WI38 (cell line): ENCODE data around the gene LCN6.

Experiments used
- H3K4me3 ChIP-seq: 2 replicates; pipeline ENCODE4 v1.5.1; 2011; ENCODE audit warnings: low read depth, mild to moderate bottlenecking, control low read depth, low read length
- TF ChIP-seq, protein P1 (sequence below): IDR thresholded peaks from 2 replicates; pipeline ENCODE4 v1.5.1; 2012; ENCODE audit warnings: low read depth, mild to moderate bottlenecking, control low read depth, low read length

LCN6 gene

GRCh38 chr9:136729144-136729543 lies 19.2 kb downstream of the LCN6 start:
- TF ChIP-seq, protein P1, sequence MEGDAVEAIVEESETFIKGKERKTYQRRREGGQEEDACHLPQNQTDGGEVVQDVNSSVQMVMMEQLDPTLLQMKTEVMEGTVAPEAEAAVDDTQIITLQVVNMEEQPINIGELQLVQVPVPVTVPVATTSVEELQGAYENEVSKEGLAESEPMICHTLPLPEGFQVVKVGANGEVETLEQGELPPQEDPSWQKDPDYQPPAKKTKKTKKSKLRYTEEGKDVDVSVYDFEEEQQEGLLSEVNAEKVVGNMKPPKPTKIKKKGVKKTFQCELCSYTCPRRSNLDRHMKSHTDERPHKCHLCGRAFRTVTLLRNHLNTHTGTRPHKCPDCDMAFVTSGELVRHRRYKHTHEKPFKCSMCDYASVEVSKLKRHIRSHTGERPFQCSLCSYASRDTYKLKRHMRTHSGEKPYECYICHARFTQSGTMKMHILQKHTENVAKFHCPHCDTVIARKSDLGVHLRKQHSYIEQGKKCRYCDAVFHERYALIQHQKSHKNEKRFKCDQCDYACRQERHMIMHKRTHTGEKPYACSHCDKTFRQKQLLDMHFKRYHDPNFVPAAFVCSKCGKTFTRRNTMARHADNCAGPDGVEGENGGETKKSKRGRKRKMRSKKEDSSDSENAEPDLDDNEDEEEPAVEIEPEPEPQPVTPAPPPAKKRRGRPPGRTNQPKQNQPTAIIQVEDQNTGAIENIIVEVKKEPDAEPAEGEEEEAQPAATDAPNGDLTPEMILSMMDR, result no peak
- H3K4me3 ChIP-seq, result peak overlapping the region; percentile 84

DNA sequence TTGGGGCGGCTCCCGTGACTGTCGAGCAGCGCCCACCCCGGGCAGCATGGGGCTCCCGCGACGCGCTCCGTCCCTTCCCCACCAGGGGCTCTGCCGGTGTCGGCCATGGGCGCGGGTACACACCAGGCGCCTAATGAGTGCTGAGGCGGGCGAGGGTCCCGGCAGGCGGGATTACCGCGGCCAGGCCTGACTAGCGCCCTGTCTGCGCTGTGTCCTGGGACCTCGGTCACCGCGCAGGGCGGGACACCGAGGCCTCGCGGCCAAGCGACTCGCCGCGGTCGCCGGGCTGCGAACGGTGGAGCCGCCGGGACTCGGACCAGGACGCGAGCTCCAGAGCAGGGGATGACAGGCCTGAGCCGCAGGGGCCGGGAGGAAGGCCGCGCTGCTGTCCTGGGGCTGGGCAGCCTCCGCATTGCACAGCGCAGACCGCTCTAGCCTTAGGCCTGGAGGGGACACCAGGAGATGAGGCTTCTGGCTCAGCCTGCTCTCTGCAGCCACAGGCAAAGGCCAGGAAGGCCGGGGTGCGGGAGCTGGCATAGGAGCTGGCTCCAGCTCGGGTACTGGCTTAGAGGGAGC lies 19.7 kb downstream of the LCN6 start:
- TF ChIP-seq, protein P1, result no peak

DNA sequence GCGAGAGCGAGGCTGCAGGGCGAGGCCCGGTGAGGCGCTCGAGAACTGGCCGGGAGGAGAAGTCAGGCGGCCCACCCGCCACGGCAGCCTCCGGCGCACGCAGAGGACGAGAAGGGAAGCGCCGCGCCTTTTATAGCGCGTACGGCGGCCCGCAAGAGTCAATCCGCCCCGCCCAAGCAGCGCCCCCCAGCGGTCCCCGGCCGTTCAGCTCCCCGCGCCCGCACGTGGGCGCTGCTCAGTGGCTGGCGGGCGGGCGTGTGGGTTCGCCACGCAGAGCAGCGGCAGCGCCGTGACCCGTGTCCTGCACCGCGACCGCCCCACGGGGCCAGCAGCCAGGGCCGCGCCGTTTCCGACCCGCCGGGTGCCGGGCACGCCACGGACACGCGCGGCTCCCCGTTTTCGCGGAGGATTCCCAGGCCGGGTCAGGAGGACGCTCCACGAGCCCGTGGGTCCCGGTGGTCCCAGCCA lies 20.2 kb downstream of the LCN6 start:
- peak overlapping the region; percentile 84 for H3K4me3 ChIP-seq
- TF ChIP-seq, protein P1, result peak; percentile 65

More for the DNA sequence above, 19.7 kb downstream of the LCN6 start:
- peak overlapping the region; percentile 84 for H3K4me3 ChIP-seq

- H3K4me3 ChIP-seq, result peak overlapping the region; percentile 84
- TF ChIP-seq, protein P1, result peak; percentile 30; the same call in 1 of the 2 replicates
Measured at GRCh38 chr9:136726631-136727191, 21.6 kb downstream of the LCN6 start.

DNA sequence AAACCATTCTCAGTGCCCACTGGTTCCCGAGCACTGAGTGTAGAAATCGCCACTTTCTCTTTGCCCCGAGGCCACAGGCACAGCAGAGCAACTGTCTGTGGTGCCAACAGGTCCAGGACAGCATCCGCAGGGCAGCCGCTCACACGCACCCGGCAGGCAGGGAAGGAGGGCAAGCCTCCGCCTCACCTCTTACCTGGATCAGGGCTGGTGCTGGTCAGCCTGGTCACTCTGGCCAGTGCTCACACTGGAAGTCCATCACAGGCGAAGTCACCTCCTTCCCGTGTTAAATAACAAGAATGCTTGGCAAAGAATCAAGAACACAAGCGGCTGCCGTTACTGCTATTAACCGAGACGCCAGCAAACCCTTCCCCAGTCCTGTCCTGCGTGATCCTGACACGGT lies 22.2 kb downstream of the LCN6 start:
- TF ChIP-seq, protein P1, result no peak
- peak overlapping the region; percentile 84 for H3K4me3 ChIP-seq

- TF ChIP-seq, protein P1, result no peak
- peak overlapping the region; percentile 84; the same call in 1 of the 2 replicates for H3K4me3 ChIP-seq
Measured at GRCh38 chr9:136725612-136726011, 22.7 kb downstream of the LCN6 start.

DNA sequence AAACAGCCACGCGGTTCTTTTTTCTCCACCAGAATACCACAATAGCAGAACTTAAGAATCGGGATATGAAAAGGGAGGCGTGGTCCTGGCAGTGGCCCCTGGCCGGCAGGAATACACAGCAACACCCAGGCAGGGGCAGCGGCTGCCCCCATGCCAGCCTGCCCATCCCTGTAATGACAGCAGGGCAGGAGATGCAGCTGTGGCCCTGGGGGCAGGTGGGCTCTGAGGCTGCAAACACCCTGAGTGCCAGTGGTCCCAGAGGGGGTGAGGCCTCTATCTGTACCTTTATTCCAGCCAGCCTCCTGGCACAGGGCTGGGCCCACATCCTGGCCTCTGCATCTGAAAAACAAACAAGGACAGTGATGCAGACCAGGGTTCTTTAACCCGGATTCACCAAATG lies 23.6 kb downstream of the LCN6 start:
- no peak overlapping the region for H3K4me3 ChIP-seq
- TF ChIP-seq, protein P1, result no peak
